Prostate gland (tissue), 2 donors: ENCODE measurements around the gene MRPS24.

Experiments
- CTCF ChIP-seq, 4 experiments: fragments of 200-600 bp in 2 of 4; fragments of 450-650 bp in 2 of 4; sonication (generic) in 2 of 4; IDR thresholded peaks; 1 replicate in 3 of 4; 2 replicates in 1 of 4; pipeline ENCODE4 v1.5.1; 2016 to 2019; ENCODE audit warnings: antibody characterized with exemption in 4 of 4, mild to moderate bottlenecking in 2 of 4, moderate library complexity in 2 of 4
- POLR2A ChIP-seq: fragments of 450-650 bp; IDR thresholded peaks from one replicate; pipeline ENCODE4 v1.6.1; 2016; ENCODE audit warnings: antibody characterized with exemption, mild to moderate bottlenecking
- POLR2AphosphoS5 ChIP-seq: sonication (generic); formaldehyde crosslinking; IDR thresholded peaks from one replicate; pipeline ENCODE4 v1.6.1; 2017; ENCODE audit warnings: antibody characterized with exemption

- TF ChIP-seq CTCF (IDR thresholded peaks at IDR 0.05): no peak
- no peak for TF ChIP-seq POLR2A
- TF ChIP-seq POLR2AphosphoS5: no peak
These were observed 46.6 kb upstream of the MRPS24 start for GRCh38 chr7:43915907-43916306.
